Measurements from ENCODE around the gene RPS6KL1.
A peak's percentile ranks its signal among the peaks of the same experiment; 100 is the strongest.

RPS6KL1 gene

DNA sequence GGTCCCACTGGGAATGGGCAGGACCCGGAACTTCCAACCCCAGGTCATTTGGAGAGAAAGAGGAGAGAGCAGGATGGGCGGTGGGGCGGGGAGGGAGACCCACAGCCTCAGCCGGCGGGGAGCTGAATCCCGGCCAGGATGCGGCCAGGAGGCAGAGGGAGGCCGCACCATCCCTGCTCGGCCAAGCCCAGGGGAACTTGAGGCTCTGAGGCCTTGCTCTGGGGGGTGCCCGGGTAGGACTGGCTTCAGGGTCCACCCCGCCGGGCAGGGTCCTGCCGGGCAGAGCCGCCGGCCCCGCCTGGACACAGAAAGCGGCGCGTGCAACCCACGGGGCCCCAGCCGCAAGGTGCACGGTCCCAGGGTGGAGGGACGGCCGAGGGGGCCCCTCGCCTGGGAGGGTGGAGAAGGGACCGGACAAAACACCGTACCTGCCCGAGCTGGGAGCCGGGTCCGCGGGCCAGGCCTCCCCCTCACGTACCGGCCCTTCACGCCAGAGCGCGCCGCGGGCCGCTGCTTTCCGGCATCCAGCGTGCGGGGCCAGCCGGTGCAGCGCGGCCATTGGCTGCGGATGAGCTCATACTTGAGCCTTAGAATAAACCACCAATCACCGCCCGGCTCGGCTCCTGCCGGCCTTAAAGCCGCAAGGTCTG, at the start of gene RPS6KL1:
TSS of gene RPS6KL1 (minus strand) at position 509 of the 650 bp plus-strand sequence. CDS start 1,719 bp downstream, outside the sequence.
- peak; percentile 72 for DNase-seq

DNA sequence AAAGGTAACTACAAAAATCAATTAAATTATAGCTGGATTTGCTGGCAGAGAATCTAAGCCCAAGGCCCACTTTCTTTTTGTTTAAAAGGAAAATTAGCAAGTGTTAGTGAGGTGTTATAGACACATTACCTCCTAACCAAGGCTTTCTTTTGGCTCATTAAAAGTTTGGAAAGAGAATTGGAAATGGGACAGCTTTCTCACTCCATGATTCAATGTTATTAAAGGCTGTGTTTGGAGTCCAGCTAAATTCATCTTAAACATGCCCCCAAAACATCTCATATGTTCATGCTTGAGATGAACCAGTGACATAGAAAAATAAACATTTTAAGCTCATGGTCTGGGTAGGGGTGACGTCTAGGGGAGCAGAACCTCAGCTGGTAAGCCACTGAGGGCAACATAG, 45.8 kb upstream of the RPS6KL1 start:
- DNase-seq: no peak

GRCh38 chr14:74965486-74966153, 42.6 kb upstream of the RPS6KL1 start:
- DNase-seq: no peak

GRCh38 chr14:74964787-74965485, 41.9 kb upstream of the RPS6KL1 start:
- no peak for DNase-seq

DNA sequence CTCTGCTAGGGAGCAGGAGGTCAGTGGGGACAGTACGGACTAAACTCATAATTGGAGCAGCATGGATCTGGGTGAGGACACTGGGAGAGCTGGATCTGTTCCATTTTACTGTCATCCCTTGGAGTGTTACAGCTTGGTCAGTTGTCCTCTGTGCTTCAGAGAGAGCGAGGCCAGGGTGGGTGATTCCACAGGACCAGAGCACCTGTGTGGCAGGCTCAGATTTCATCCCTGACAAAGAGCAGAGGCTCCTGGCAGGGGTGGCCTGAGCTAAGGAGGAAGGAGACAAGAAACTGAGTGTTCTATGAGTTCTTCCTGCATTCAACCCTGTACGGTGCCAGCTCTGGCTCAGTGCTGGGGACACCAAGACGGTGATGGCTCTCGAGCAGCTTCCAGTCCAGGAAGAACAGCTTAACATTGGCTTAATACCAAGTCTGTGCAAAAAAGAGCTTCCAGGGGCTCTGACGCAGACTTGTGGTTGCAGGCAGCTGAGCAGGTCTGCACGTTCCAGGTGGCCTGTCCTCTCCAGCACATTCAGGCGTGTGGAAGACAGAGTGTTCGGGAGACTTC, 40.7 kb upstream of the RPS6KL1 start:
- DNase-seq: no peak

GRCh38 chr14:74963178-74963704, 40.2 kb upstream of the RPS6KL1 start:
- DNase-seq: no peak

DNA sequence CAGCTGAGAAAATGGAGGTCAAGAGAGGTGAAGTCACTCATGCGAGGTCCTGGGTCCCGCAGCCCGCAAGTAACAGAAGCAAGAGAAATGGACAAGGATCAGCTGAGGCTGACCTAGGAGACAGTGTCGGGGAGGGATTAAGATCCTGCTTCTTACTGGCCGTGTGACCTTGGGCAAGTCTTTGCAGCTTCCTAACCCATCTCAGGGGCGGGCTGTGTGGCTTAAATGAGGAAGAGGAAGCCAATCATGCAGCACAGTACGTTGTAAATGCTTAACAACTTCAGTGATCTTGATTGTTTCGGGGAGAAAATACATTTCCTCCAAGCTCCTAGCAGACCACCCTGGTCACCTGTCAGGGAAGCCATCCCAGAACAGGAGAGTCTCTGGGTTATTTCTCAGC, 39.4 kb upstream of the RPS6KL1 start:
- DNase-seq: no peak

DNA sequence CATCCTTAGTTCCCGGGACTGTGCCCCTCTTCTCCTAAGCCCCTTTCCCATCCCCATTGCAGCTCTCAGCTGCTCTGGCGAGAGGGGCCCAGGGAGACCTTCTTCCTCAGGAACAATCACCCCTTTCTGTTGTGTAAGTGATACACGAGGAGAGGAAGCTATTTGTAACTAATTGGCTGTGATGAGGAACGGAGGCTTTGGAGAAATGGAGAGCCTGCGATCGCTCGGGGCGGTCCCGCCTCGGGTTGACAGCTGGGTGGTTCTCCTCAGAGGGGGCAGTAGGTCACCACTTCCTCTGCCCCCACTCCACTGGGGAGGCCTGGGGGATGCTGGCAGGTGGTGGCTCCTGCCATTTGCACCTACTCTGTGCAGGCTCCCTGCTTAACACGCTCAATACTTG, 39.0 kb upstream of the RPS6KL1 start:
- DNase-seq: no peak

GRCh38 chr14:74961238-74961911, 38.3 kb upstream of the RPS6KL1 start:
- no peak for DNase-seq

- no peak for DNase-seq
Observed at GRCh38 chr14:74960736-74961135, 37.7 kb upstream of the RPS6KL1 start.

GRCh38 chr14:74959596-74960180, 36.6 kb upstream of the RPS6KL1 start:
- no peak for DNase-seq

GRCh38 chr14:74956280-74957072, 33.4 kb upstream of the RPS6KL1 start:
- no peak for DNase-seq

- DNase-seq: no peak
Observed at GRCh38 chr14:74956027-74956279, 32.9 kb upstream of the RPS6KL1 start.

DNA sequence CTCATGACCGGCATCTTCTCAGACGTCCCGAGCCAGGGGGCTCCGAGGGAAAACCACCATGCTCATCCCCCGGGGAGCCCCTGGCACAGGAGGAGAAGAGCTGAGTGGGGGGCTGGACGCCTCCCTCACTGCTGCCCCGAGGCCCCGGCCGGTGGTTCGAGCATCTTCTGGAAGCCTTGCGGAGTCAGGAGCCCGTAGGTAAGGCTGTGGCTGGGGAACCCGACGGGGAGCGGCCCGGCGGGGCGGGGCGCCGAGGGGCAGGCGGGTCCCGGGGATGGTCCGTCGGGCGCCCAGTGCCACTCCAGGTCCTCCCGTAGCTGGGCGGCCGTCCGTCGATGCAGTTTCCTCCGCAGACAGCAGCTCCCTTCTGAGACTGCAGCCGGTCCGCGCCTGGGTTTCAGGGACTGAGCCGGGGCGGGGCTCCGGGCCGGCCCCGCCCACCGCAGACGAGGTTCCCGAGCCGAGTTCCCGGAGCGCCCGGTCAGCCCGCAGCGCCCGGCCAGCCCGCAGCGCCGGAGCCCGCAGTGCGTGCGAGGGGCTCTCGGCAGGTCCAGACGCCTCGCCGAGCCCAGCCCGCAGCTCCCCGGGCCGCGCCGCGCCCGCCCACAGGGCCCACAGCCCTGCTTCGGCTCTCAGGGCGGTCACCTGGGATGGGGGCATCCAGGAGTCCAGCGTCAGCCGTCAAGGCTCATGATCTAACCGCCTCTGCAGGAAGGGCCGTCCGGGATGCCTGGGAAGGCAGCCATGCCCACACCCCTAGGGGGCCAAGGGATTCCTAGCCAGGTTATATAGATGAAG, 32.4 kb upstream of the RPS6KL1 start, which contains the start of gene PGF:
TSS of gene PGF (minus strand) at position 369 of the 798 bp plus-strand sequence. CDS start at position 14, 355 bp downstream.
- DNase-seq: peak; percentile 41

- no peak for DNase-seq
Observed at GRCh38 chr14:74954947-74955228, 31.8 kb upstream of the RPS6KL1 start.

- no peak for DNase-seq
Observed at GRCh38 chr14:74954232-74954946, 31.3 kb upstream of the RPS6KL1 start.

DNA sequence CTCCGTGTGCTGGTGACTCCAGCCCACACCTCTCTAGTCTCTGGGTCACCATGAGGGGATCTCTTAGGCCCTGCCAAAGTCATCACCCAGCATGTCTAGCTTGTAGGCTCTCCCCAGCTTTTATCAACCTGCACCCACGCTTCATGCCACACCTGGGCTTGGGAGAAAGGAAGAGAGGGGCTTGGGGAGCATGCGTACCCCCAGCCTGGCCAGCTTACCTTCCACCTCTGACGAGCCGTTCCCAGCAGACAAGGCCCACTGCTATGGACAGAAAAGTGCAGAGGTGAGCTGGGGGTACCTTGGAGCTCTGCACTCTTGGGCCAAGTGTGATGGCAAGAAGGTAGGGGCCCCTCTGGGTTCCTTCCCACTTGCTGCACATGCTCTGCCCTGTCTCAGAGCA, 30.6 kb upstream of the RPS6KL1 start:
- no peak for DNase-seq

GRCh38 chr14:74952697-74953484, 29.8 kb upstream of the RPS6KL1 start:
- no peak for DNase-seq

DNA sequence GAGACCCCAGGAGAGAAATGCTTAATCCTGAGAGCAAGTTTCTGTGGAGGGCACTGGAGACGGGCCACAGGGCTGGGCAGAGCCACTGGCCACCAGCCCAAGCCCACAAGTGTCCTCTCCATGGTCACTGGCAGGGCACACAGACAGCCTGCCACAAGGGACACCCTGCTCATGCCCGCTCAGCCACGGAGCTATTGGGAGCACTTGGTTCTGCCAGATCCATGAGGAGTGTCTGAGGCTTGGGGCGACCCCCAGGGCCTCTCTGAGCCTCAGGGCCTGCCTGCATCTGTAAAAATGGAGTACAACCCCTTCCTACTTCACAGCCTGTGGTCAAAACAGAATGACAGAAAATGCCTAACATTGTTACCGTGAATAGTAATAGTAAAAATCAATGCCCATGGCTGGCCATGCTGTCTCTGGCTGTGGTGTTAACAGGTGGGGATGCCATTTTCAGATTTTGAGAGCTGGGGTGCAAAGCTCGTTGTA, 29.2 kb upstream of the RPS6KL1 start:
- DNase-seq: no peak
